Activated CD4-positive, alpha-beta T cell treated with anti-CD3 and anti-CD28 coated beads for 1 hour (primary cell): ENCODE measurements around the gene HMX1.

Source experiments
- DNase-seq: peaks from one replicate; pipeline ENCODE4 v3.0.0-alpha.2; 2020

The HMX1 gene

DNA sequence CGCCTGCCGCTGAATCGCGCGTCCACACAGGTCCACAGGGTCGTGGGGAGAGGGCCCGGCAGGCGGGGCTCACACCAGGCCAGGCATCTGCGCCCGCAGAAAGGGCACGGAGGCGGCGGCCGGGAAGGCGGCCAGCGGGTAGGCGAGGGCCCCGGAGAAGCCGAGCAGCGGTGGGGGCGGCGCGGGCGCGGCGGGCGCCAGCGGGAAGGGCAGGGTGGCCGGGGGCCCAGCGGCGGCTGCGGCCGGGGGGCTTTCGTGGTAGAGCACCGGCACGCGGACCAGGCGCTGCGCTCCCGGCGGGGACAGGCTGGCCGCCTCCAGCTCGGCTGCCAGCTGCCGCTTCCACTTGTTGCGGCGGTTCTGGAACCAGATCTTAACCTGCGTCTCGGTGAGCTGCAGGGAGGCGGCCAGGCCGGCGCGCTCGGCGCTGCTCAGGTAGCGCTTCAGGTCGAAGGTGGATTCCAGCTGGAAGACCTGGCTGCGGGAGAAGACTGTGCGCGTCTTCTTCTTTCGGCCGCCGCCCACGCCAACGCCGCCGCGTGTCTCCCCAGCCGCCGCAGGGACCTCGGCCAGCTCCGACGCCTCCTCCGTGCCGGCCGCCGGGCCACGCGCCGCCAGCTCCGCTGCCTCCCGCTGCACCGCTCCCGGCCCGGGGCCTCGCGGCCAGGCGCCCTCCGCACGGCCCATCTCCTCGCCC lies 3.9 kb downstream of the HMX1 start:
- DNase-seq: no peak

DNA sequence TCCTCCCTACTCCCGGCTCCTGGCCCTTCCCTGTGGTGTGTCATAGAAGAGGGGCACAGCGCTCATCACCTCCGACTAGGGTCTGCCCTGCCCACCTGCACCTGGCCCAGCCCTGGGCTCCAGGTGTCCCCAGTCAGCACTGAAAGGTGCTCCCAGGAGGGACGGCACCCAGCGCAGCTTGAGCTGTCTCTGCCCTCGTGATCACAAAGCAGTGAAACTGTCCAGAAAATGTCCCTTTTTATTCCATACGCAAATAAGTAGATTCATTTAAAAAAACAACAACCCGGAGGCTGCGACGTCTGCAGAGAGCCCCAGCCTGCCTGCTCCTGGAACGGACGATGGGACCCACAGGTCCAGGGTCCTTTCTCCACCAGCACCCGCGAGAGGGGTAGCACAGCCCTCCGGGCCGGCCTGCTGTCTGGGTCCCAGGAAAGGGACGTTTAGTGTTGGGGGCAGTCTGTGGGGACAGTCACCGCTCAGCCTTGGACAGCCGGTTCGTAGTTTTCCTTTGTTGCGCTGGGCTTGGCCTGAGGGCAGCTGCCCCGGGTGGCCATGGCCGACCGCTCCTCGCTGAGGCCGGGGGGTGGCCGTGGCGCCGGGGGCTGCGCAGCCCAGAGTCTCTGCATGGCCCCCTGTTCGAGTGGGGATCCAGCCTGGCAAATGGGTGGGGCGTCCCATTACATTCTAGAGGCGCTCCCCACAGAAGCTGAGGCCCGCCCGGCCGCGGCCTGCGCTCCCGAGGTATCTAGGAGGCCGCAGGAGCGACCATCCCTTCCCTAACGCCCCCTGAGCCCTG lies 4.6 kb downstream of the HMX1 start:
- no peak for DNase-seq

DNA sequence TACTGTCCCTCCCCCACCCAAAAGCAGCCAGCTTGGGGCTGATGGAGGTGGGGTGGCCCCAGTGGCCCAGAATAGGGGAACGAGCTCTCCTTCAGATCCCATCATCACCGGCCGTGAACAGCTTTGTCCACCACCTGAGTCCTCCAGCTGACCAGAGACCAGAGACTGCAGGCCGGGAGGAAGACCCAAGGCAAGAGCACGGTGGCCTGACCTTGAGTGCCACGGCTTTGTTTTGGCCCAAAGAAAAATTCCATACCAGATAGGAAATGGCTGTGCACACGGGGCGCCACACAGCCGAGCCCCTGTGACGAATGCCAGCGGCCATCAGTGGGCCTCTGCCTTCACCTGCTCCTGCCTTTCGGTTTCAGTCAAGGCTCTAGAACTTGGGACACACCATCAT lies 5.2 kb downstream of the HMX1 start:
- no peak for DNase-seq

DNA sequence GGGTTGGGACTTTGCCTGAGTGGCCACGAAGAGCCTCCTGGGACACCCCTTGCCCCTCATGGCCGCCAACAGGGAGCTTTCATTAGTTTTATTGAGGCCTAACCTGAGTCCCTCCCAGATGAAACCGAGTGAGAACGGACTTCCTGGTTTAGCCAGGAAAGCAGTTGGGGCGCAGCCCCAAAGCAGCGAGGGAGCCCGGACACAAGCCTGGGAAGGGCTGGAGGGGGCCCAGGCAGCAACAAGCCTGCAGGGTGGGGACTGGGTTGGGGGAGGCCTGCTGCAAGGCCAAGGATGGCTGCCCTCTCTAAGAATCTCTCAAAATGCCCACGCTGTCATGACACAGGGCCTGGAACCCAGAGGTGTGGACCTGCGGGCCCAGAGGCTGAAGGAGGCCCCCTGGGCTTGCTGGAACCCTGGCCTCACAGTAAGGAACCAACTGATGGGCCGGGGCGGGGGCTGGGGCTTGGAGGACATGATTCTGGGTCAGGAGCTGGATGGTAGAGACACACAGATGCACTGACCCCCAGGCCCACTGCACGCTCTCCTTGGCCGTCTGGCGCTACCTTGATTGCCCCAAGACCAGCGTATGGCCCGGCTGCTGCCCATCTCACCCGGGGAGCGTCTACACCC lies 5.8 kb downstream of the HMX1 start:
- DNase-seq: no peak

DNA sequence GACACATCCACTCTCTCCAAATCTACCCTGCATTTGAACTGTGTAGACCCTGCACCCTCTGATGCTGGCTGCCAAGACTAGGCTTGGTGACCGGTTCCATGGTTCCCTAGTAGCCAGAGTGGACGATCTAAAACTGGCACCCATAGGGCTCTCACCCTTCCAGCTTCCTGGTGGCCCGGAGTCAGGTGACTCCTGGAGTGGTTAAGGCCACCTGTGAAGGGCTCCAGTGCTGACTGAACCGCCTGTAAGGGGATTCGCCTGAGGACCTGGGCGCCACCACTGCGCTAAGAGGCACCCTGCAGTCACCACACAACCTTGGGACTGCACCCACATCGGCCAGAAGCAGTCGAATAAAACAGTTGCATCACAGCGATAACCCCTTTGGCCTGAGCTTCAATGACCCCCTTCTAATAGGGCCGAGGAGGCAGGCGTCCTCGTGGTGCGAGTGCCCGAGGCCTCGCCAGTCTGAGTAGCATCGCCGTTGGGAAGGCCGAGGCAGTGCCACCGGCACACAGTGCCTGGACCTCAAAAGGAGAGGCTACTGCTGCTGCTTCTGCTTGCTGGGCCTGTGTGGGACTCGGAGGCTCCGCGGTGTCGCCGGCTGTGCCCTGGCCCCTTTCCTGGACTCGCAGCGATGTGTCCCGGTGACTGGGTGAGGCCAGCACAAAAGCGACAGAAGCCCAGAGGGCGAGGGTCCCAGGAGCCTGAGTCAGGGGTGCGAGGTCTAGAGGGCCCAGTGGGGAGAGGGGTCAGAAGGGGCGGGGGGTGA lies 6.5 kb downstream of the HMX1 start:
- no peak for DNase-seq

DNA sequence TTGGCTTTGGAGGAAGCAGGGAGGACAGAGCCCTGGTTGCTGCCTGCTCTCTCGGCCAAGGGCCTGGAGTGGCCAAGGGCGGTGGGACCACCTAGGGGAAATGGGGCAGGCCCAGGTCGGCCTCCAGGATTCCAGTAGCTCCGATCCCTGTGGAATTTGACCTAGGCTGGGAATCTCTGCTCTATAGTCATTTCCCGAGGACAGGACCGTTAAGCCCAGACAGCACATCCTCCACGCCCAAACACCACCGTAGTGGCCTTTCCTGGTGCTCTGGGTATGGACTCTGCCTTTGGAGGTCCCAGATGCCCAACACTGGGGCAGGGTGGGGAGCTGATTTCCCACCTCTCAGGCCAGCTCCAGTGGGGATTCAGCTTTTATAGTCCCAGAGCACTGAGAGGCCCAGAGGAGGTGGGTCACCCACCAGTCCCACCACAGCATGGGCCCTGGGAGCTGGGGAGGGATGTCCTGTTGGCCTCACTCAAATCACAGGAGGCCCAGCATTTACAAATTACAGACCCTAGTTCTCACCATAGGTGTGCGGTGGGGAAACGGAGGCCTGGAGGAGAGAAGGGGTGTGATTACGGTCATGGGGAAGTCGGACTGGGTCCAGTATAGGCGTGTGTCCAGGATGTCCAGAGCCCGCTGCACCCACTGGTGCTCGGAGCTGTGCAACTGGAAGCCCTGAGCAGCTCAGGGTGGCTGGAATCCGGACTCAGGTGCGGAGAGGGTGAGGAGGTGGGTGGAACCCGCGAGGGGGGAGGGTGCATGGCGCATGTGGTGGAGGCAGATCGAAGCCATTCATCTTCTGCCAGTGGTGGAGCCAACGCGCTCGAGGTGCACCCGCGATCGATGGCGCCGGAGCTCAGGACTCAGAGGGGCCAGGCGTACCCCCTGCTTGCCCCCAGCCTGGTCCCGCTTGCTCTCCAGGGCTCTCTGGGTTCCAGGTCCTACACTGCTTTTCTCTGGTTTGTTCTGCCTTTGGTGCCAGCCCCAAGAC lies 7.7 kb downstream of the HMX1 start:
- no peak for DNase-seq

DNA sequence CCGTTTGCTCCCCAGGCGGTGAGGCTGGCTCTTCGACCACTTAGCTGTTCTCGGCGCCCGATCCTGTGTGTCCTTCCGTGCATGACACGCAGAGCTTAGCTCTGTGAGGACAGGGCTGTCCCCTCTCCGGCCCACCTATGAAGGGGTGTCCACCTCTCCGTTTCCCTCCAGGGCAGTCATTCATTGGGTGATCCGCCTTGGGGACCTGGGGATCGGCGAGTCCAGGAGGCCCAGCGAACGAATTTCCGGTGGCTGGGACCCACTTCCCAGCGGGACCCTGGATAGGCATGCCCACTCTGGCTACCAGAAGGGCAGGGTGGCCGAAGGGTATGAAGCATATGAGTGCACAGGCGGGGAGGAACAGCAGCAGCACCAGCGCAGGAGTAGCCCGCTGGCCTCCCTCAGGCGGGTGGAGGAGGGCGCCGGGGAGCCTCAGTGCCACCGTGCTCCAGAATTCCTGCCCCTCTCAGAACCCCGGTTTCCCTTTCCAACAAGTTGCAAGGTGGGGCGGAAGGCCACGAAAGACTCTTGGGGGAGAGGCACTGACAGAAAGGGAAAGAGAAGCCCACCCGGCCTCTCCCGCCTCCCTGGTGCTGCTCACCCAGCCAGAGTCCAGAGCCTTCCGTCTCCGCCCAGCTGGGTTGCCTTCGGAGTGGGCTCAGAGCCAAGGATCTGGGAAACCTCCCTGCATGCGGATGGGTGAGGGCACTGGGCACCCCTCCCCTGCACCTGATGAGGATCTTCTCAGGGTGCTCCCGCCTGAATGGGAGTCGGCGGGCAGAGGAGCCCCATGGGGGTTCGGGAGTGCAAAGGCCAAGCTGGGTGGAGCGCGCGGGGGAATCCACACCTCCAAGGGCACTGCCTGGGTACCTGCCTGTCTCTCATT lies 8.6 kb downstream of the HMX1 start:
- DNase-seq: no peak

DNA sequence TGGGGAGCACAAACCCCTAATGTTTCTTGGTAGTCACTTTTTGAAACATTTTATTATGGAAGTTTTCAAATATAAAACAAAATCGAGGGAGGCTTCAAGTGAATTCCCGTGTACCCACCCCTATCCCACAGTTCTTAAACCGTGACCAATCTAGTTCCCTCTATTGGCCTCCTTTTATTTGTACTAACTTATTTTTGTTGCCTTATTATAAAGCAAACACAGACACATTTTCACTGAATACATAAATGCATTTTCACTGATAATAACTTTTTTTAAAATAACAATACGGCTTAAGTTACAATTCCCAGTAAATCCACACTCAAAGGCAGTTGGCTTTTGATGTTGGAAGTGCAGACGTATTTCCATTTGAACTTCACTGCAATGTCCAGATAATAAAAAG lies 9.3 kb downstream of the HMX1 start:
- DNase-seq: no peak

DNA sequence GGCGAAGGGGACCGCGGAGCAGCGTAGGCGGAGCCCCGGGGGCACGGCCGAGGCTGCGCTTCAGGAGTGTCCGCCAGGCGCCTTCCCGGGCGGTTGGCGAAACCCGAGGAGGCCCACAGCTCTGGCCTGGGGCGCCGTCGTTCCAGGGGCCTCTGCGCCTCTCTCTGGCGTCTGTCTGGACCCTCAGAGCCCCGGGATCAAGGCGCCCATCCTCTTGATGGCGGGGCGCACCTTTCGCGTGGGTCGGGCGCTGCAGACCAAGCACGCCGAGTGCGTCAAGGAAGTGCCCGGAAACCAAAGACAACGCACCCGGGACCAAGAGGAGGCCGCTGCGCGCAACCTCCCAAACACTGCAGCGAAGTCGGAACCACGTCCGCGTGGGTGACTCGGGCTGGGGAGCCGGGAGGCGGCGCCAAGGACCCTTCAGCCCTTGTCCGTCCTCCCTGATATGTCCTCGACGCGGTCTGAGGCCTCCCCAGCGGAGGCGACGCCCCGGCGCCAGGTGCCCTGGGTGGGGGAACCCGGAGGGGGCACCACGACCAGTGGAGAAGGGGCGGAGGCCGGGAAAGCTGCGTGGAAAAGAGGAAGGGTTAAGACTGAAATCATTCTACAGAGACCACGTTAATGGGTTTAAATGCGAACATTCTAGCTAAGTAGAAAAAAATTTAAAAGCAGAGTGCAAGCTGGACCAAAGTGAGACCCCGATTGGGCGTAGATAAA lies 9.9 kb downstream of the HMX1 start:
- no peak for DNase-seq

DNA sequence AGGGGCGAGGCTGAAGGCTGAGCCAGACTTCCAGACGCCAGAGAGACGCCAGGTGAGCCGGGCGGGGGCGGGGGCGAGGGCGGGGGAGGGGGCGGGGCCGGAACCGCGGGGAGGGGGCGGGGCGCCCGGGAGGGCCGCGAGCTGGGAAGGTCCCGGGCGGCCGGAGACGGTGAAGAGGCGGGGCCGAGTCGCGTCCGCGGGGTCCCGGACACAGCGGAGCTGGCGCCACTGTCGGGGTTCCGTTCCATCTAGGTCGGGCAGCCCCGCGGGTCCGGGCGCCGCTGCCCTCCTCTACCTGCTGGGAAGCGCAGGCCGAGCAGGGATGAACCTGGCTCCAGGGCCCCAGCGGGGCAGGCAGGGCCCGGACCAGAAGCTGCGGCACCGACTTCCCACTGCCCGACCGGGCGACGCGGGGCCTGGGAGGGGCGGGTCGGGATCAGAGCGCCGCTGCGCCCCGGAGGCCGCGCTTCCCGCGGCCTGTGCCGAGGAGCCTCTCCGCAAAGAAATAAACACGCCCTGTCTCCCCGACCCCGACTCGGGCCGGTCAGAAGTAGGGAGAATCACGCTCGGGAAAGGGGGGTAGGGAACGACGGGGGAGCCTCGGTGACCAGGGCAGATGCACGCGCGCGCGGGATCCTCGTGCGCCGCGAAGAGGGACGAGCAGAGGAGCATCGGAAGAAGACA lies 10.6 kb downstream of the HMX1 start:
- no peak for DNase-seq

DNA sequence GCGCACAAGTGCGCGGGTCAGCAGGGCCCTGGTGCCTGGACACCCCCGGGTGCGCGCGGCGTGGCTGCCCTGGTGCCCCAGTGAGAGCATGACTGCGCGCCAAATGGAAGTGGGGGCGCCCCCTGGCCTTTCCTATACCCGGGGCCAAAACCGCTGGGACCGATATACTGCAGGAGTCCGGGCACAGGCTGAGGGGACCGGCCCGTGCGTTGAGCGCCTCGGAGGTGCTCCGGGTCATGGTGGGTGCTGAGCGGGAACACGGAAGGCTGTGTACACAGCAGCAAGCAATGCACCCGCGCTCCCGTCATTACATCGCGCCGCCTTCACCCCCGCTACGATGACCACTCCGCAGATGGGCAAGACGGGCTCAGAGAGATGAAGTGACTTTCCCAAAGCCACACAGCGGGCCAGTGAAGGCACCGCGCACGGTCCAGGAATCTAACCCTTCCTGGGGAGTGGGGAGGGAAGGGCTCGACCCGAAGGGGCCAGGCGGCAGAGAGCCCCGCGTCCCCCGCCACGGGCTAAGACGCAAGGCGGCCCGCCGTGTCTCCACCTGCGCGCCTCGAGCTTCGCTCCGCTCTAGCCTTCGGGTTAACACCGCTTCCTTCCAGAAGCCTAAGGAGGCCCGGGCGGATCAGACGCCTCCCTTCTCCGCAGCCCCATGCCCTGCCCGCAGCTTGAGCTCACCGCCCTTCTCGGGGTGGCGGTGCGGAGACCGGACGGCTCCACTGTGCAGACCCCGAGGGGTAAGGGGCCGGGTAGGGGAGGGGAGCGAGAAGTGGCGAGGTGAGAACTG lies 11.3 kb downstream of the HMX1 start:
- no peak for DNase-seq

DNA sequence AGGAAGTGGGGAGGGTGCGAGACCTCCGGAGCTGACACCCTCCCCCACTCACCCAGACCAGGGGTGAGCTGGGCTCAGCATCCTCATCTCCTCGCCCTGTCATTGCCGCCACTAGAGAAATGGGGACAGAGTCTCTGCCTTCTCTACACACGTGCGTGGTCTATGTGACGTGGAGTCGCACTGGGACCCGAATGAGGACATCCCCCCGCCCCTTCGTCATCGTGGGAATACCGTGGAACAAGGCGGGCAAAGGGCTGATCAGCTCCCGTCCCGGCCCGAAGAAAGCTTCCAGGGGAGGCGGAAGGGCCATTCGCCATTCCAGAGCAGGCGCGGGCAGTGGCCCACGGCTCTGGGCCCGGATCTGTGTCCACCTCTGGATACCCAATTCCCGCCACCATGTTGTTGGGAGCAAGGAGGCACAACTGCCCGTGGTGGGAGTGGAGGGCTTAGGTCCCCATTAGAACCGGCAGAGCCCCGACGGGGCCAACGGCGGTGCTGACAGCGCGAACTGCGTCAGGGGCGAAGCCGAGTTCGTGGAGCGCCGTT lies 12.0 kb downstream of the HMX1 start:
- no peak for DNase-seq

DNA sequence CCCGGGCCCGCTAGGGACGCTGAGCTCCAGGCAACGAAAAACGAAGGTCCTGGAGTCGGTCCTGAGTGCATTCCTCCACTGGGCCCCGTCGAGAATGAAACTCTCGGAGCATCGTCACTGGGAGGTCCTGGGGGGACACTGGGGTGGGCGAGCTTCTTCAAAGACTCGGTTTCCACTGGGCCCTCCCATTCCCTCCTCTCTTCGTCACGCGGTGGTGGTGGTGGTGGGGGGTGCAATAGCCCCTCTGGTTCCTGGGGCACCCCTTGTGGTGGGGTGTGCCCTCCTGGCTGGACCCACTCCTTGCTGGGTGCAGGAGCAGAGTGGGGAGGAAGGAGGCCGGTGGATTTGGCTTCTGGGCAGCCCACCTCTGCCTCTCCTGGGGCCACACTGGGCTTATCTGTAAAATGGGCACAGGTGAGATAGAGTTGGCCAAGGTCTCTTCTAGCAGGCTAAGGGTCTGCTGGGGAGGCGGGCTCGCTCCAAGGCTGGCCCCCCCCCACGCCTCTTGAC lies 12.9 kb downstream of the HMX1 start:
- DNase-seq: no peak

DNA sequence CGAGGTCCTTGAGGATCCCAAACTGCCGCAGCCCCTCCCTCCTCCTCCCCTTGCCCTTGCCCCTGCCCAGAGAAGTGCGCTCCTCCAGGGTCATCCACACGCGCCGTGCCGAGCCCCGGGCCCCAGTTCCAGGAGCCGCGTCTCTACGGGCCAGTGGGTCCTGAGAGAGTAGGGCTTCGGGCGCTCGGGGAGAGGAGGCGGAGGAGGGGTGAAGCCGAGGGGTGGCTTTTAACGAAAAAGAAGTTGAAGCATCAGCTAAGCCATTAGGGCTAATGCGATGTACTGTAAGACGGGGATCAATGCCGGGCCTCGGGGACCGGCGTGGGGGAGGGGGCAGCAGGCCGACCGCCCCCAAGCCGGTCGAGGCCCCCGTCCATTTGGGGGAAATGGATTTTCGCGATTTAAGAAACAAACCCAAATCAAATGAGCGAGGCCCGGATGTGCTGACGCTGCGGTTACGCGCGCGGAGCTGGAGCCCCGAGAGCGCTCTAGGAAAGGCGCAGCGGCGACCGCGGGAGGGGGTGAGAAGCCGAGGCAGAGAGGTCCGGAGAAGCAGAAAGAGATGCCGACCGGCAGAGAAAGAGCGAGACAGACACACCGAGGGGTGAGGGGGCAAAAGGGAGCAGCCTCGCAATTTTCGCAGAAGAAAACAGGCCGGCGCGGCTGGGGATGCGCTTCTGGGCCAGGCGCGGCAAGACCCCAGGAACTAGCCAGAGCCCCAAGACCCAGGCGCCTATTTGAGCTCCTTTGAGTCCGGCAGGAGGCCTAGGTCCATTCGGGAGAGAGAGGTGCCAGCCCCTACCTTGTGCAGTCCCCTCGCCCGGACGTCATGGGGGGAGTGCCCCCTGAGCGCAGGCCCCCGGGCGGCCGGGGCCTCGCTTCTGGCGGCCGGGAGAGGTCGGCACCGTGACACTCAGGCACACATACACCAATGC lies 13.6 kb downstream of the HMX1 start:
- no peak for DNase-seq

DNA sequence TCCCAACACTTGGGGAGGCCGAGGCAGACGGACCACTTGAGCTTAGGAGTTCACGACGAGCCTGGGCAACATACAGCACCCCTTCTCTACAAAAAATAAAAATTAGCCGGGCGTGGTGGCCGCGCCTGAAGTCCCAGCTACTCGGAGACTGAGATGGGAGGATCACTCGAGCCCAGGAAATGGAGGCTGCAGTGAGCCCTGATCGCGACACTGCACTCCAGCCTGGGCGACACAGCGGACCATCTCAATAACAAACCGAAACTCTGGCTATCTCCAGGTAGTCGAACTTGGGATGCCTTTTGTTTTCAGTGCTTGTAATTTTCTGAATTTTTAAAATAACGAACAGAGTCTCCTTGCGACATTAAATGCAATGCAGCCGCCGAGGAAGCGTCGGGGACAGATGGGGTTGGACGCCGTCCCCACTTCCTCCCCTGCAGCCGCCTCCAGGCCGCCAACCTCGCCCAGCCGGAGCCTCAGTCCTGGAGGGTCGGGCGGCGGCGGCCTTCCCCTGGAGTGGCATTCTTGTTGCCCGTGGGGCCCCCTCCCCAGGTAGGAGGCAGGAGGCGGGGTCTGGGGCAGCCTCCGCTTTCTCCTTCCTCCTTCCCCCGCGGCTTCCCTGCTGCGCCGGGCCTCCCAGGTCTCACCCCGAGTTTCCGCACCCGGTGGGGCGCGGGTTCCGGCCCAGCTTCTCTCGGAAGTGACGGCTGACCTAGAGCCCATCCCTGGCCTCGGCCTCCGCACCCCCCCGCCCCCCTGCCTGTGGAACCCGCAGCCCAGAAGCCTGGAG lies 14.6 kb downstream of the HMX1 start:
- DNase-seq: no peak

DNA sequence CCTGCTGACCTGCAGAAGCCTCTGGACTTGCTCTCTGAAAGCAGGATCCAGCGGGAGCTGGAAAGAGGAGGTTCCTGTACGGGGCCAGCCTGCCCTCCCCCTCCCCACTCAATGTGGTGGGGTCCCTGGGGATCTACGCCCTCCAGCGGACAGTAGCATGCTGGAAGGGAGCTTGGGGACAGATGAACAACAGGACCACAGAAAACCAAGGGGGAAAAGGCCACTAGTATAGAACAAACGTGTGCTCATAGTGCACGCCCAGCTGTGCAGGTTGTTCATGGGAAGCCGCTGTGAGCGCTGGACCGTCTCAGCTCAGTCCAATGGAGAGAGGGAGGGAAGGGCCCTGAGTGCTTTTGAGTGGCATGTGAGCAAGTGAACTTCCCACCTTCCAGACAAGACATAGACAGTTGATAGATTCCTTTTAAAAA lies 15.8 kb downstream of the HMX1 start:
- no peak for DNase-seq
